ENCODE data around the gene CHRM4. TPM values are rescaled to one million over a fixed set of nuclear protein-coding genes. Genes with fewer than 3 reads are reported as not detected.

CHRM4 gene
- total RNA-seq, 1 donor = 1.3 TPM

- Histone ChIP-seq H3K4me3 (ENCODE audit: low read length) (no peak overlapping the region), H3K27me3 (ENCODE audit: insufficient read depth, low read length) (no peaks in the 10 kb centered on the region), H3K4me1 (ENCODE audit: insufficient read depth, low read length) (peaks cover 10% of the 10 kb centered on the region), H3K9me3 (ENCODE audit: low read depth, low read length) (no peaks in the 10 kb centered on the region)
Measured at GRCh38 chr11:46370253-46370652, 21.3 kb downstream of the CHRM4 start.

DNA sequence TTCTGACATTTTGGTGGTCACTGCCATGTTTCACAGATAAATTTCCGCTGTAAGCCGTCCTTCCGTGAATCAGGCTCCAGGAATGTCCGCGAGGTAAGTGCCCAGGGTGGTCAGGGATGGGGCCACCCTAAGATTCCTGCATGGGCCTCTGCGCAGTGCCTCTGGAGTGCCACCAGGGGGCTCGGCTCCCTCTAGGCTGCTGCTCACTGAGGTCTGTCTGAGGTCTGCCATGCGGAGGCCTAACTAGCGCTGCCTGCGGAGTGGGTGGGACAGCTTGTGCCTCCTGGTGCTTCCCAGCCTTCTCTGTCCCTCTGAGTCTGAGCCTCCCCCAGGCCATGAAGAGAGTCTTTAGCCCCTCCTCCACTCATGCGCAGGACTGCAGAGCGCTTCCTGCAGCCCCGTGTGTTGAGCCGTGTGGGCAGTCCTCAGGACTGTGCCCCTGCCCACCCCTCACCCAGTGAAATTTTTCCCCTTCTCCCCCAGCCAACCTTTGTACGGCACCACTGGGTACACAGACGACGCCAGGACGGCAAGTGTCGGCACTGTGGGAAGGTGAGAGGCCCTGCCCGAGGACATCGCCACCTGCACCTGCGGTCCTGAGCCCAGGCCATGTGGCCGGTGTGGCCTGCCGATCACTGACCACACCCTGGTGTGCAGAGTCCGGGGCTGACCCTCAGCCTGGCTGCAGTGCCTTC, 22.0 kb downstream of the CHRM4 start:
- Histone ChIP-seq H3K4me3 (ENCODE audit: low read length) (no peak overlapping the region), H3K9me3 (ENCODE audit: low read depth, low read length) (no peaks in the 10 kb centered on the region), H3K27me3 (ENCODE audit: insufficient read depth, low read length) (no peaks in the 10 kb centered on the region), H3K4me1 (ENCODE audit: insufficient read depth, low read length) (peaks cover 10% of the 10 kb centered on the region)

DNA sequence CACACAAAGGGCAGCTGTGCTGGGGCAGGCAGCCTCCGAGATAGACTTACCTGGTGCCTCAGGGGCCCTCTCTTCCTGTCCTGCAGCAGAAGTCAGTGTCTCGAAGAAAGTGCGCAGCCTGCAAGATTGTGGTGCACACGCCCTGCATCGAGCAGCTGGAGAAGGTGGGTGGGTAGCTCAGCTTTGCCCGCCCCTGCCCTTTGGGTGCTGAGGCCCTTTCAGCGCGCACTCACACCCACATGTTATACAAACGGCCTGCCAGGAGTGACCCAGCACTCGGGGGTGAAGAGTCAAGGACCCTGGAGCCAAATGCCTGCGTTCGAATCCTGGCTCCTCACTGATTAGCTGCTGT, 23.7 kb downstream of the CHRM4 start:
- H3K4me1 ChIP-seq (ENCODE audit: insufficient read depth, low read length) = peaks cover 26% of the 10 kb centered on the region
- no peaks in the 10 kb centered on the region for H3K27me3 ChIP-seq (ENCODE audit: insufficient read depth, low read length)
- H3K4me3 ChIP-seq (ENCODE audit: low read length) = no peak overlapping the region
- H3K9me3 ChIP-seq (ENCODE audit: low read depth, low read length) = no peaks in the 10 kb centered on the region

DNA sequence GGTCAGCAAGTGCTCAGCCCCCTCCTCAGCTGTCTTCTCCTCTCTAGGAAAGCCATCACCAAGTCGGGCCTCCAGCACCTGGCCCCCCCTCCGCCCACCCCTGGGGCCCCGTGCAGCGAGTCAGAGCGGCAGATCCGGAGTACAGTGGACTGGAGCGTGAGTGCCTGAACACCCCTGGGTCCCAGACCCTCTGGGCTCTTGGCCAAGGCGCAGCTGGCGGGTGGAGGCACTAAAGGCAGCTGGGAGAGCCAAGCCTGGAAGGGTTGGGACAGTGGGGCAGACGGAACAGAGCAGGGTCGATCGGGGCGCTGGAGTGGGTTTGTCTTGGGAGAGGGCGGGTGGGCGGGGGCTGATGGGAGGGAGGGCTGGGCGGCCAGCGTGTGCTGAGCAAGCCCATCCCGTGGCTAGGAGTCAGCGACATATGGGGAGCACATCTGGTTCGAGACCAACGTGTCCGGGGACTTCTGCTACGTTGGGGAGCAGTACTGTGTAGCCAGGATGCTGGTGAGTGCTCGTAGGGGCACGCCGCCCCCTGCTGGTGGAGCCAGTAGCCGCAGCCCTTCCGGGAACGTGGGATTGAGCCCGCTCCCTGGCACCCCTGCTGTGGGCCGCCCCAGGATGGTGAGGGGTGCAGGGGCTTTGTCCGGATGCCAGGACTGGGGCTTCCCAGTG, 24.2 kb downstream of the CHRM4 start:
- Histone ChIP-seq H3K4me3 (ENCODE audit: low read length) (no peak overlapping the region), H3K27me3 (ENCODE audit: insufficient read depth, low read length) (no peaks in the 10 kb centered on the region), H3K4me1 (ENCODE audit: insufficient read depth, low read length) (peaks cover 31% of the 10 kb centered on the region), H3K9me3 (ENCODE audit: low read depth, low read length) (no peaks in the 10 kb centered on the region)

DNA sequence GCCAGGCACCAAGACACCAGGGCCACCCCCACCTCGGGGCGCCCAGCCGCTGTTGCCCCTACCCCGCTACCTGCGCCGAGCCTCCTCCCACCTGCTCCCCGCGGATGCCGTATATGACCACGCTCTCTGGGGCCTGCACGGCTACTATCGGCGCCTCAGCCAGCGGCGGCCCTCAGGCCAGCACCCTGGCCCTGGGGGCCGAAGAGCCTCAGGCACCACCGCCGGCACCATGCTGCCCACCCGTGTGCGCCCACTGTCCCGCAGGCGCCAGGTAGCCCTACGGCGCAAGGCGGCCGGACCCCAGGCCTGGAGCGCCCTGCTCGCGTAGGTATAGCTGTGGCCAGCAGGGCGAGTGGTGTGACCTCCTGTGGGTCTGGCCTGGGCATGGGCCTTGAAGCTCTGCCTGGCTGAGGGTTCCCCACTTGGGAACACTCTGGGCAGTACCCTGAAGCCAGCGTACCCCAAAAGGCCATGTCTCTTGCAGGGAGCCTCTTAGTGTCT, 24.9 kb downstream of the CHRM4 start:
- no peaks in the 10 kb centered on the region for H3K27me3 ChIP-seq (ENCODE audit: insufficient read depth, low read length)
- H3K4me1 ChIP-seq (ENCODE audit: insufficient read depth, low read length) = peaks cover 38% of the 10 kb centered on the region
- H3K9me3 ChIP-seq (ENCODE audit: low read depth, low read length) = no peaks in the 10 kb centered on the region
- H3K4me3 ChIP-seq (ENCODE audit: low read length) = no peak overlapping the region

DNA sequence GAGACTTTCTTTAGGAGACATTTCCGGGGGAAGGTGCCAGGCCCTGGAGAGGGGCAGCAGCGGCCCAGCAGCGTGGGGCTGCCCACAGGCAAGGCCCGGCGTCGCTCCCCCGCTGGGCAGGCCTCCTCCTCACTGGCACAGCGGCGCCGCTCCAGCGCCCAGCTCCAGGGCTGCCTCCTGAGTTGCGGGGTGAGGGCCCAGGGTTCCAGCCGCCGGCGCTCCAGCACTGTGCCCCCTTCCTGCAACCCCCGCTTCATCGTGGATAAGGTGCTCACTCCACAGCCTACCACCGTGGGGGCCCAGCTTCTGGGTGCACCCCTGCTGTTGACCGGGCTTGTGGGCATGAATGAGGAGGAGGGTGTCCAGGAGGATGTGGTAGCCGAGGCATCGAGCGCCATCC, 25.3 kb downstream of the CHRM4 start:
- H3K9me3 ChIP-seq (ENCODE audit: low read depth, low read length) = no peaks in the 10 kb centered on the region
- no peak overlapping the region for H3K4me3 ChIP-seq (ENCODE audit: low read length)
- no peaks in the 10 kb centered on the region for H3K27me3 ChIP-seq (ENCODE audit: insufficient read depth, low read length)
- H3K4me1 ChIP-seq (ENCODE audit: insufficient read depth, low read length) = peaks cover 42% of the 10 kb centered on the region

- no peak overlapping the region for H3K4me3 ChIP-seq (ENCODE audit: low read length)
- no peaks in the 10 kb centered on the region for H3K27me3 ChIP-seq (ENCODE audit: insufficient read depth, low read length)
- H3K9me3 ChIP-seq (ENCODE audit: low read depth, low read length) = no peaks in the 10 kb centered on the region
- peaks cover 53% of the 10 kb centered on the region for H3K4me1 ChIP-seq (ENCODE audit: insufficient read depth, low read length)
Measured at GRCh38 chr11:46364791-46365190, 26.8 kb downstream of the CHRM4 start.

GRCh38 chr11:46364056-46364455, 27.5 kb downstream of the CHRM4 start:
- Histone ChIP-seq H3K4me1 (ENCODE audit: insufficient read depth, low read length) (peaks cover 55% of the 10 kb centered on the region), H3K9me3 (ENCODE audit: low read depth, low read length) (no peaks in the 10 kb centered on the region), H3K4me3 (ENCODE audit: low read length) (no peak overlapping the region), H3K27me3 (ENCODE audit: insufficient read depth, low read length) (no peaks in the 10 kb centered on the region)

- Histone ChIP-seq H3K27me3 (ENCODE audit: insufficient read depth, low read length) (no peaks in the 10 kb centered on the region), H3K4me3 (ENCODE audit: low read length) (no peak overlapping the region), H3K4me1 (ENCODE audit: insufficient read depth, low read length) (peaks cover 59% of the 10 kb centered on the region)
Measured at GRCh38 chr11:46363455-46364005, 28.0 kb downstream of the CHRM4 start.

DNA sequence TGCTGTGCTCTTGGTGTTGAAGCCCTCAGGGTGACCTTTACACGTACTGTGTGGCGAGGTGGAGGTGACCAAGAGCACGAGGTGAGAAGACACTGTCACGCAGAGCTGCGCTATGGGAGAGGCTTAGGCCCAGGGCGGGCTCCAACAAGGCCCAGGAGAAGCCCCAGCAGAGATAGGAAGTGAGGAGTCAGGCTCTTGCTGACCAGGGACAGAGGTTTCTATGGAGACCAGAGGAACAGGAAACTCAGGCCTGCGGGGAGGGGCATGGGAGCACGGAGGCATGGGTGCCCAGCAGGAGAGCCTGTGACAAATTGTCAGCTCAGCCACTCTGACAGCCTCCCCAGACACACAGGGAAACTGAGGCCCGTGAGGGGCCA, 28.6 kb downstream of the CHRM4 start:
- Histone ChIP-seq H3K27me3 (ENCODE audit: insufficient read depth, low read length) (no peaks in the 10 kb centered on the region), H3K4me3 (ENCODE audit: low read length) (no peak overlapping the region), H3K4me1 (ENCODE audit: insufficient read depth, low read length) (peaks cover 63% of the 10 kb centered on the region), H3K9me3 (ENCODE audit: low read depth, low read length) (no peaks in the 10 kb centered on the region)

More at GRCh38 chr11:46363455-46364005, 28.0 kb downstream of the CHRM4 start:
- H3K9me3 ChIP-seq (ENCODE audit: low read depth, low read length) = no peaks in the 10 kb centered on the region

GRCh38 chr11:46362156-46363030, 29.2 kb downstream of the CHRM4 start:
- Histone ChIP-seq H3K27me3 (ENCODE audit: insufficient read depth, low read length) (no peaks in the 10 kb centered on the region), H3K9me3 (ENCODE audit: low read depth, low read length) (no peaks in the 10 kb centered on the region), H3K4me3 (ENCODE audit: low read length) (no peak overlapping the region), H3K4me1 (ENCODE audit: insufficient read depth, low read length) (peaks cover 69% of the 10 kb centered on the region)

GRCh38 chr11:46361283-46362155, 30.1 kb downstream of the CHRM4 start:
- Histone ChIP-seq H3K9me3 (ENCODE audit: low read depth, low read length) (no peaks in the 10 kb centered on the region), H3K4me1 (ENCODE audit: insufficient read depth, low read length) (peaks cover 70% of the 10 kb centered on the region), H3K27me3 (ENCODE audit: insufficient read depth, low read length) (no peaks in the 10 kb centered on the region), H3K4me3 (ENCODE audit: low read length) (peak overlapping the region; percentile 24)

DNA sequence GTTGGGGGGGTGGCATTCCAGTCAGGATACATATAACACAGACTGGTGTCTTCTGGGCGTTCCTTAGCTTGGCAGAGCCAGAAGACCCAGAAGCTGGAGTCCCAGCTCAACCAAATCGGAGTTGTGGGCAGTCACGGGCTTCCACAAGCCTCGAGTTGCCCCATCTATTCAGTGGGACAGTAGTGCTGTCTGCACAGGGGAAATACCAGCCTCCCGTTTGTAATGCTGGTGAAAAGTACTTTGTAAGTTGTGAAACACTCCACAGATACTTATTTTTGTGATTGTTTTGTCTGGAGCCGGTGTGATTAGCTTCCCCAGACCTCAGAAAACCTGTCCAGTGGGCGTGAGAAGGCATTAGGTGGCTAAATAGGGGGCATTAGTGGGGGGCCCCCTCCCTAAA, 30.7 kb downstream of the CHRM4 start:
- peaks cover 74% of the 10 kb centered on the region for H3K4me1 ChIP-seq (ENCODE audit: insufficient read depth, low read length)
- H3K27me3 ChIP-seq (ENCODE audit: insufficient read depth, low read length) = no peaks in the 10 kb centered on the region
- no peaks in the 10 kb centered on the region for H3K9me3 ChIP-seq (ENCODE audit: low read depth, low read length)
- H3K4me3 ChIP-seq (ENCODE audit: low read length) = peak overlapping the region; percentile 24

DNA sequence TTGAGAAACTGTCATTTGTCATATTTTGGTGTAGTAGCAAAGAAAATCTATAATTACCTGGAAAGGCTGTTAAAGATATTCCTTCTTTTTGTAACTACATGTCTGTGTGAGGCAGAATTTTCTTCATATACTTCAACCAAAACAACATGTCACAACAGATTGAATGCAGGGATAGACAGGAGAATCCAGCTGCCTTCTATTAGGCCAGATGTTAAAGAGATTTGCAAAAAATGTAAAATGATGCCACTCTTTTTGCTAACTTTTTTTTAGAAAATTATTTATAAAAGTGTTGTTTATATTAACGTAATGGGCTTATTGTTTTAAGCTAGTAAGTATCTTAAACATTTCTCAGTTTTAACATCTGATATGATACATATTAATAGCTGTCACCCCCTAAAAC, 31.6 kb downstream of the CHRM4 start:
- Histone ChIP-seq H3K27me3 (ENCODE audit: insufficient read depth, low read length) (no peaks in the 10 kb centered on the region), H3K4me3 (ENCODE audit: low read length) (no peak overlapping the region), H3K4me1 (ENCODE audit: insufficient read depth, low read length) (peaks cover 79% of the 10 kb centered on the region), H3K9me3 (ENCODE audit: low read depth, low read length) (no peaks in the 10 kb centered on the region)

Data from mononuclear cell (primary cell).